ENCODE measurements around the gene HMG20A.

The HMG20A gene

DNA sequence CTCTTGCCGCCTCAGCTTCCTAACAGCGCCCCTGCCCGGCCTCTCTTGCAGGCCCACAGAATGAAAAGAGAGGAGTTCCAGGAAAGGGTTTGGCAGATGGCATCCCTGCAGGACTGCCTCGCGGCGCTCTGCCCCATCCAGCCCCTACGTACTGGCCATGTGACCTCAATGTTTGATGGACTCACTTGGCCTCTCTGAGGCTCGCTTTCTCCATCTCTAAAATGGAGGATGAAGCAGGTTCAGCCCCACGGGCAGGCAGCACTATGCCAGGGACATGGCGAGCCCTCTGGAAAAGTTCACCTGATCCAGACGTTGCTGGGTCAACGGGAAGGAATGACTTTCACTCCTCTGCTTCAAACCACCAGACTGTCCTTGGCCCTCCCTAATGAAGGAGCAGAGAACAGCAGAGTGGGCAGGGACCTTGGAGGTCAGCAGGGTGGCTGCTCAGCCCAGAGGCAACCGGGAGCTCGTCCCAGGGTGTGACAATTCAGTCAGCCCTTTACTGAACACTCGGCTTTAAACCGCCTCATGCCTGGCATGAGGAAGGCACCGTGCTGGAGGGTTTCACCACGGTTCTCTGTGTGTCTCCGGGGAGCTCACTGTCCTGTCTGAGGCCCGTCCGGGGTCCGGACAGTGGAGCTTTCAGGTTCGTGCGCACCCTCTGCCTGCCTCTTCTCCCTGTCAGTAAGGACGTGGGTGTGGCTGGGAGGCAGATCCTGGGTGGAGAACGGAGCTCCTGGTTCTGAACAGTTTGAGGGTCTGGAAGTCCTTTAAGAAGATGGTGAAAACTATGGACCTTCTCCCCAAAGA, 110.7 kb downstream of the HMG20A start:
- Histone ChIP-seq H3K9me3 (ENCODE audit: control insufficient read depth, low read length) (no peaks in the 10 kb centered on the region), H3K4me3 (ENCODE audit: extremely low read depth, insufficient read depth, low read length, poor library complexity, severe bottlenecking) (no peak overlapping the region), H3K27ac (ENCODE audit: low read depth, low read length, severe bottlenecking) (no peak overlapping the region), H3K4me1 (ENCODE audit: control insufficient read depth, insufficient read depth, low read length, poor library complexity, severe bottlenecking) (peaks cover 25% of the 10 kb centered on the region), H3K36me3 (ENCODE audit: control insufficient read depth, insufficient read depth, low read length) (no peaks in the 10 kb centered on the region)
- 89 to 93% methylated on average over 18 to 24 of the region's 26 CpGs for WGBS, 2 experiments (ENCODE audit: insufficient coverage in 2 of 2)

GRCh38 chr15:77532067-77532710, 111.5 kb downstream of the HMG20A start:
- Histone ChIP-seq H3K36me3 (ENCODE audit: control insufficient read depth, insufficient read depth, low read length) (no peaks in the 10 kb centered on the region), H3K9me3 (ENCODE audit: control insufficient read depth, low read length) (no peaks in the 10 kb centered on the region), H3K4me1 (ENCODE audit: control insufficient read depth, insufficient read depth, low read length, poor library complexity, severe bottlenecking) (peaks cover 19% of the 10 kb centered on the region), H3K4me3 (ENCODE audit: extremely low read depth, insufficient read depth, low read length, poor library complexity, severe bottlenecking) (no peak overlapping the region), H3K27ac (ENCODE audit: low read depth, low read length, severe bottlenecking) (no peak overlapping the region)
- WGBS, 2 experiments (ENCODE audit: insufficient coverage in 2 of 2), result 89 to 92% methylated on average over 3 of the region's 3 CpGs

- Histone ChIP-seq H3K9me3 (ENCODE audit: control insufficient read depth, low read length) (no peaks in the 10 kb centered on the region), H3K36me3 (ENCODE audit: control insufficient read depth, insufficient read depth, low read length) (no peaks in the 10 kb centered on the region), H3K4me3 (ENCODE audit: extremely low read depth, insufficient read depth, low read length, poor library complexity, severe bottlenecking) (no peak overlapping the region), H3K4me1 (ENCODE audit: control insufficient read depth, insufficient read depth, low read length, poor library complexity, severe bottlenecking) (peaks cover 13% of the 10 kb centered on the region), H3K27ac (ENCODE audit: low read depth, low read length, severe bottlenecking) (no peak overlapping the region)
- 82 to 88% methylated on average over 4 of the region's 7 CpGs for WGBS, 2 experiments (ENCODE audit: insufficient coverage in 2 of 2)
Measured at GRCh38 chr15:77532846-77533245, 112.2 kb downstream of the HMG20A start.

DNA sequence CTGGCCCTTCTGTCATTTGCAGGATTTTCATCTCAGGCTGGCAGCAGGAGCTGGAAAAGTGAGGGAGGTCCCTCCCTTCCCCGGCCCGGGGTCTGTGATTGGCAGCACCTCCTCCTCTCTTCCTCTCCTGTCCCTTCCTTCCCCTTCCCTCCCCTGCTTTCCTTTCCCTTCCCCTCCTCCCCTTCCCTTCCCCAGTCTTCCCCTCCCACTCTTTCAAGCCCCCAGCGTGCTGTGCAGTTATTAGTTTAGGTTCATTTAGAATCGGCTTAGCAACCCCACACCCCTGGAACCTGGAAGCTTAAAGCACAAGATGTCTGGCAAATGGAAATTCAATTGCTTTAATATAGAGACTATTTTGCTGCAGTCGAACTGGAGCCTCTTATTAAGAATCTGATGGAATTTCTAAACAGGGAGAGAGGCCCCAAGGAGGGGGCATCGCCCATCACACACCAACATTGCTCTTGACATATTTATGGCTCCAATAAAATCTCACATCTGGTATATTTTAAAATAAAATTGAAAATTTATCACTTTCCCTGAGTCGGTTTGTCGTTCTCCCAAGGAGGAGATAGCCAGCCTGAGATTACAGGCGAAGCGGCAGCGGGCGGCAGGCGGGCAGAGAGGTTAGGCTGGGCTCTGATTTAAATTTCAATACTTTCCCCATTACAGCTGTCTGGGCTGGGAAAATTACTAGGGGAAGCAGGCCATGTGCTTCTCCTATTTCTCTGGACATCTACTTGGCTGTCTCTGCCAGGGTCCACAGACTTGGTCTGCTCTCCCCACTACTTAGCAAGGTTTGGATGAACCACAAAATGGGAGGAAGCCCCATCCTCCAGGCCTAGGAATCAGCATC, 113.1 kb downstream of the HMG20A start:
- Histone ChIP-seq H3K9me3 (ENCODE audit: control insufficient read depth, low read length) (no peaks in the 10 kb centered on the region), H3K36me3 (ENCODE audit: control insufficient read depth, insufficient read depth, low read length) (no peaks in the 10 kb centered on the region), H3K4me1 (ENCODE audit: control insufficient read depth, insufficient read depth, low read length, poor library complexity, severe bottlenecking) (peaks cover 3% of the 10 kb centered on the region), H3K27ac (ENCODE audit: low read depth, low read length, severe bottlenecking) (no peak overlapping the region), H3K4me3 (ENCODE audit: extremely low read depth, insufficient read depth, low read length, poor library complexity, severe bottlenecking) (no peak overlapping the region)
- WGBS, 2 experiments (ENCODE audit: insufficient coverage in 2 of 2), result 22 to 58% methylated on average over 3 to 8 of the region's 13 CpGs
